RCC 7860 (cell line): ENCODE results near the gene SLC34A1.
A peak's percentile ranks its signal among the peaks of the same experiment; 100 is the strongest.
"Not testable (repeated sequence)": the region's sequence is repeated elsewhere in the genome, so short reads cannot be mapped to it uniquely, and the experiment has no call there.

ENCODE experiments used
- DNase-seq: peaks from one replicate; pipeline ENCODE4 v3.0.0-alpha.2; 2015; ENCODE audit warnings: low spot score
- FAIRE-seq: peaks from 2 replicates; lab custom pipeline; 2012; peaks lifted over from hg19 to GRCh38; lab: Jason Lieb, UNC

The SLC34A1 gene, protein sequence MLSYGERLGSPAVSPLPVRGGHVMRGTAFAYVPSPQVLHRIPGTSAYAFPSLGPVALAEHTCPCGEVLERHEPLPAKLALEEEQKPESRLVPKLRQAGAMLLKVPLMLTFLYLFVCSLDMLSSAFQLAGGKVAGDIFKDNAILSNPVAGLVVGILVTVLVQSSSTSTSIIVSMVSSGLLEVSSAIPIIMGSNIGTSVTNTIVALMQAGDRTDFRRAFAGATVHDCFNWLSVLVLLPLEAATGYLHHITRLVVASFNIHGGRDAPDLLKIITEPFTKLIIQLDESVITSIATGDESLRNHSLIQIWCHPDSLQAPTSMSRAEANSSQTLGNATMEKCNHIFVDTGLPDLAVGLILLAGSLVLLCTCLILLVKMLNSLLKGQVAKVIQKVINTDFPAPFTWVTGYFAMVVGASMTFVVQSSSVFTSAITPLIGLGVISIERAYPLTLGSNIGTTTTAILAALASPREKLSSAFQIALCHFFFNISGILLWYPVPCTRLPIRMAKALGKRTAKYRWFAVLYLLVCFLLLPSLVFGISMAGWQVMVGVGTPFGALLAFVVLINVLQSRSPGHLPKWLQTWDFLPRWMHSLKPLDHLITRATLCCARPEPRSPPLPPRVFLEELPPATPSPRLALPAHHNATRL

DNA sequence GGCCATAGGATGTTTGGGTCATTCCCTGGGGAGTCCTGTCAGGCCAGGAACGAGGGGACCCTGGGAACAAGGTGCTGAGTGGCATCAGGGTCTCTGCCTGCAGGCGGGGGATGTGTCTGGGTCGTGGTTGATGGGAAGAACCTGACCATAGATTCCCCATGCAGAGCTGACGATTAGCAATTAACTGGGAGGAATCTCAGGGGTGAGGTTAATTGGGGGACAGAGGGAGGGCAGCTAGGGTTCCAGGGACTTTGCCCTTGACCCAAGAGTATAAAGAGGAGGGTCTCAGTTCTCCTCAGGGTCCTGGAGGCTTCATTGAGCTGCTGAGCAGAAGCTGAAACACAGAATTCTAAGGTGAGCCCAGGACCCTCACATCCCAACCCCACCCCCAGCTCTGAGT lies at the start of gene SLC34A1:
SLC34A1 (plus strand) TSS at position 301 of the 400 bp plus-strand sequence. CDS start 1,308 bp downstream, outside the sequence.
- FAIRE-seq = no peak

DNA sequence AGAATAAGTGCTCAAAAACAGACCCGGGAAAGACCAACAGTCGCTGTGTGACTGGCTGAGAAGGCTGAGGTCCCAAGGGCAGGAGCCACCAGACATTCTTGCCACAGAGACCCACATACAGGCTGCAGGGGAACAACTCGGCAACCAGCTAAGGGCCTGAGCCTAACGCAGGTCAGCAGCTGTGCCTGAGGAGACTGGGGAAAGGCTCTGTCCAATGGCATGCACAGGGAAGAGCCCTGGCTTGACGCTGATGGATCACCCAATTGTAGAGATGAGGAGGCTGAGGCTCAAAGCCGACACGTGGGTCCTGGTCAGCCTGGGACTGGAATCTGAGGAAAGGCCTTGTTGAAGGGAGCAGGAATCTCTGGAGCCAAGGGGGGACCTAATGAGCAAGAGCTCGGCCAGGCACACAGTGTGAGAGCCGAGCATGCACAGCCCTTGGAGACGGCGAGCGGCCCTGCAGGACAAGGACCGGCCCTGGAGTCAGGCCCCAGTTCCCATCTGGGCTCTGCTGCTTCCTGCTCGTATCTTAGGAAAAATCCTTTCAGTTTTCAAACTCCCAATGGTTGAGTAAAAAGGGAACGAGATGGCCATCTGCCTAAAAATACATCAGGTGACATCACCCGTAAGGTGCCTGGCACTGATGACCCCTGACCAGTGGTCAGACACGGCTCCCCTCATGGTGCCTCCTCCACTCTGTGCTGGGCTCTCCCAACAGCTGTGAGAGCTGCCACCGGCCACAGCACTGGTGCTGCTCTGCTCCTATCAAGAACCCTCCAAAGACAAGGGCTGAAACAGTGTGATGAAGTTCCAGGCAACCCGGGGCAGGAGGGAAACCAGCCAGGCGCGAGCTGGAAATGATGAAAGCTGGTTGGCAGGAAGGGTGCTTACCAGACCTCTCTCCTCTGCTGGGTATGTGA lies 49.2 kb upstream of the SLC34A1 start:
- no peak for FAIRE-seq
- no peak for DNase-seq

More for the DNA sequence above, at the start of gene SLC34A1:
- no peak for DNase-seq

DNA sequence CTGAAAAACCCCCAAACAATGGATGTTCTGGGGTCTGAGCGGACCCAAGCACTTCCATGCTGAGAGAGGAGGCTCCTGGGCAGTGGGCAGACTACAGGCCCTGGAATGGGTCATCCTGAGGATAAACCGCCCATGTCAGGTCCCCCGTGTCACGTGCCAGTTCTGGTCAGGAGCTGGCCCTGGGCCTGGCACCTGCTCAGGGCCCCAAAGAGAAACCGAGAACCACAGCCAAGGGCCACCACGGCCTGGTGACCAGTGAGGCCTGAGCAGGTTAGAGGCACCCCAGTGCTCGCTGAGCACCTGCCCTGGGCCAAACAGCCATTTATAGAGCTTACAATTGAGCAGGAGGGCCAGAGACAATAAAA lies 48.6 kb upstream of the SLC34A1 start:
- DNase-seq (no peak), FAIRE-seq (no peak)

DNA sequence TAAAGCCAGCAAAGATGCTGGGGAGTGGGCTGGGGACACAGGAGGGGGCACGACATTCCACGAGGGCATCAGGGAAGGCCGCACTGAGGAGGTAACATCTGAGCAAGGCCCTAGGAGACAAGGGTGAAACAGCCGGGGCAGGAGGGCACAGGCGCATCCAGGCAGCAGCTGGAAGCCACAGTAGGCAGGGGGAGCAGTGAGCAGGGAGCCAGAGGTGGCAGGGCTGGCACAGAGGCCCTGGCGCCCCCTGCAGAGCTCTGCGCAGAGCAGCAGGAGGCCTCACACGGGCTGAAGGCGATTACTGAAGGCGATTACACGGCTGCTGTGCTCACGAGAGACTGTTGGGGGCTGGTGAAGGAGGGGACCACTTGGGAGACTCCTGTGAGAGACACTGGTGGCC lies 48.1 kb upstream of the SLC34A1 start:
- DNase-seq = peak; percentile 33

DNA sequence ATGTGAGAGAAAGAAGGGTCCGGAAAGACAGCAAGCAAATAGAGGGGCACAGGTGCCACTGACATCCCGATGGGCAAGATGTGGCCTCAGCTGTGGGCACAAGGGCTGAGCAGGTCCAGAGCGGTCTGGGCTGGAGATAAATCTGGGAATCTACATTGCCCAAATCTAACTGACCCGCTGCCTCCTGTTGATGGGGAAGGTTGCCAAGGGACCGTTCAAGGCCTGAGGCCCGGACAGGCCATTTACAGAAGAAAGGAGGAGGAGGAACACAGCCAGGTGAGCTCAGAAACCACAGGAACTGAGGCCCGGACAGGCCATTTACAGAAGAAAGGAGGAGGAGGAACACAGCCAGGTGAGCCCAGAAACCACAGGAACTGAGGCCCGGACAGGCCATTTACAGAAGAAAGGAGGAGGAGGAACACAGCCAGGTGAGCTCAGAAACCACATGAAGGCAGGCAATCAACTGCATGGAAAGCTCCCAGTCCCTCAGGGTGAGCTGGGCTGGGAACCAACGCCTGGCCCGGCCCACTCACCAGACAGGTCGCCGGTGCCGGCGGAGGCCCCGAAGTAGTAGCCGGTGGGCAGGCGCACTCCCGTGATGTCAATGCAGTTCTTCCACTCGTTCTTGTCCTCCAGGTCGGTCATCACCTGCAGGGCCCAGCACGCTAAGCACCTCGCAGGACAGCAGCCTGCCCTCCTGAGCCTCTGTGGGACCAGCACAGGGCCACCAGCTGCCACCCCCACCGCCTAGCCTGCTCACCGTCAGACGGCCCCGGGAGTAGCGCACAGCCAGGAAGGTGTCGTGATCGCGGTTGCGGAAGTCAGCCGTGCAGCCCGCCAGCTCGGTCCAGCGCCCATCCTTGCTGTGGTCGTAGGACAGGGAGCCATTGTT lies 47.4 kb upstream of the SLC34A1 start:
- no peak for DNase-seq
- FAIRE-seq = no peak

More for the DNA sequence above, 48.1 kb upstream of the SLC34A1 start:
- FAIRE-seq = no peak

DNA sequence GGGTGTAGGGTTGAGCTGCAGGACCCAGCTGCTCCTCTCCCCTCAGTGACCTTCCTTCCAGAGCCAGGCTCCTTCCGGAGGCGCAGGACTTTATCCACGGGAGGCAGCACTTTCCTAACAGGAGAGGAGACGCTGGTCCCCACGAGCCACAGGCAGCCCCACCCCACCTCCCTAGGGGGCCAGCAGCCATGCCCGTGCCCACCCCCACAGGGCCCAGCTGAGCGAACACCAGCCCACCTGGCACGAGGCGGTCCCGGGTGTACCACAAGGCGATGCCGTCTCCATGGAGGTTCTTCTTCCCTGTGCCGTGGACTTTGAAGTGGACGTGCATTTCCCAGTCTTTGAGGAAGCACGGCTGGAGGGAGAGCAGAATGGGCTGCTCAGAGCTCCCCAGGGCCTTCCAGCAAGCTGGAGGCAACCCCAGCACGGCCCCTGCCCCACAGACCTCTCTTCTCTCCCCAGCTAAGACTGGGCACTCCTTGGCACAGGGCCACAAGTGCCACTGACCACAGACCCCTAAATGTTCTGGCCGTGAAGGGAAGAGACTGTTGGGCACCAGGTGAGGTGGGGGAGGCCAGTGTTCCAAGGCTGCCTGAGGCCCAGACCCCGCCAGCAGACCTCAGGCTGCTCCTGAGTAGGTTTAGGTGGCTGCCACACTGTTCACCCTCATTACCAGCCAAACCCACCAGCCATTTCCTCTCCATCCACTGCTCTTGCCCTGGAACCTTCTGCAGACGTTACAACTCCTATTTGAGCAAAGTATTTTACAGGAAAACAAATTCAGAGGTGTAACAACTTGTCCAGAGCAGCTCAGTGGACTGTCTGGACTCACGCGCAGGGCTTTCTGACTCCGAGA lies 45.8 kb upstream of the SLC34A1 start:
- no peak for FAIRE-seq
- no peak for DNase-seq

DNA sequence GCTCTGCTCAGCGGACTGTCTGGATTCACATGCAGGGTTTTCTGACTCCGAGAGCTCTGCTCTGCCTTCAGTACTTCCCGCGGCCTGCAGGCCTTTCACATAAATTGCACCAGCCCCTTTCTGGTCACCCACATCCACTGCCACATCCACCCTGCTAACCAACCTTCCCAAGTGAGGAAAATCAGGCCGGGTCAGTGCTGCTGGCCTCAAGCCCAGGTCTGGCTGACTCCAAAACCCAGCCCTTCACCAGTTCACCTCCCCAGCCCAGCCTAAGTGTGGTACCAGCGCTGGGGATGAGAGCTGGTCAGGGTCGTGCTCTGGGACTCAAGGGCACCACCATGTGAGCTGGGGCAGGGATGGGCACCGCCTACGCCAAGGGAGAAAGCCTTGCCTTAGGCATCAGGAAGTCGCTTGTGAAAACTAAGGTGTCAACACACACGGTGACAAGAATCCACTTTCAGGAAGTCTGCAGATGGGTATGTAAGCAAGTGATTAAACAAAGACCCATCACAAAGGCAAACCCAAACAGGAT lies 45.1 kb upstream of the SLC34A1 start:
- DNase-seq (no peak), FAIRE-seq (no peak)

DNA sequence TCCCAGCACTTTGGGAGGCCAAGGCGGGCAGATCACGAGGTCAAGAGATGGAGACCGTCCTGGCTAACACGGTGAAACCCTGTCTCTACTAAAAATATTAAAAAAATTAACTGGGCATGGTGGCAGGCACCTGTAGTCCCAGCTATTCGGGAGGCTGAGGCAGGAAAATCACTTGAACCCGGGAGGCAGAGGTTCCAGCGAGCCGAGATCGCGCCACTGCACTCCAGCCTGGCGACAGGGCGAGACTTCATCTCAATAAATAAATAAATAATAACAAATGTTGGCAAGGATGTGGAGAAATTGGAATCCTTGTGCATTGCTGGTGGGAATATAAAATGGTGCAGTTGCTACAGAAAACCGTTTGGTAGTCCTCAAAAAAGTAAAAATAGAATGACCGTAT lies 41.2 kb upstream of the SLC34A1 start:
- not testable (repeated sequence) for DNase-seq, FAIRE-seq

DNA sequence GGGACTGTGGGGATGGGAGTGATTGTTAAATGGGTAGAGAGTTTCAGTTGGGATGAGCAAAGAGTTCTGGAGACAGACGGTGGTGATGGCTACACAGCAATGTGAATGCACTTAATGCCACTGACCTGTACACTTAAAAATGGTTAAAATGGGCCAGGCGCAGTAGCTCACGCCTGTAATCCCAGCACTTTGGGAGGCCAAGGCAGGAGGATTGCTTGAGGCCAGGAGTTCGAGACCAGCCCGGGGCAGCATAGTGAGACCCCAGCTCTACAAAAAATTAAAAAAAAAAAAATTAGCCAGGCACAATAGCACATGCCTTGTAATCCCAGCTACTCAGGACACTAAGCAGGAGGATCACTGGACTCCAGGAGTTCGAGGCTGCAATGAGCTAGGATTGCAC lies 40.5 kb upstream of the SLC34A1 start:
- DNase-seq (no peak), FAIRE-seq (no peak)

DNA sequence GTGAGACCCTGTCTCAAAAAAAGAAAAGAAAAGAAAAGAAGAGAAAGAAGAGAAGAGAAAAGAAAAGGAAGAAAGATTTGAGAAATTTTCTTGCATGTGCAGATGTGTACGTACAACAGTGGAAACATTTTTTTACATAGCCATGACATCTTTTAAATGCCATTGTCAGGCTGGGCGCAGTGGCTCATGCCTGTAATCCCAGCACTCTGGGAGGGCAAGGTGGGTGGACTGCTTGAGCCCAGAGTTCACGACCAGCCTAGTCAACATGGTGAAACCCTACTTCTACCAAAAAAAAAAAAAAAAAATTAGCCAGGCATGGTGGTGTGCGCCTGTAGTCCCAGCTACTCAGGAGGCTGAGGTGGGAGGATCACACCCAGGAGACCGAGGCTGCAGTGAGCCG lies 39.3 kb upstream of the SLC34A1 start:
- no peak for FAIRE-seq
- no peak for DNase-seq

DNA sequence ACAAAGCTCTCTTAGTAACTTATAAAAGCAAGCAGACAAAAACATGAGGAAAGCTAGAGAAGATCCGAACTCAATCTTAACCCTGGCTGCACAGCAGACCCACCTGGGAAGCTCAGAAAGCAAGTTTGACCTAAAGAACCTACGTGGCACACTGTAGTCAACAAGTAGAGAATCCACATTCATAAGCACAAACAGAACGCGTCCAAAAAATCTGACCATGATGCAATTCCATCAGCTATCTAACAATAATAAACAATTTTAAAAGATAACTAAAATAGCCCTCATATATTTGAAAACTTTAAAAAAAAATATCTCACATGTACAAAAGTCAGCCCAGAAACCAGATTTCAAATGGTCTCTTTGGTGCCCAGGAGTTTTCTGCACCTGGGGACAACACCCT lies 37.4 kb upstream of the SLC34A1 start:
- FAIRE-seq (no peak), DNase-seq (no peak)

DNA sequence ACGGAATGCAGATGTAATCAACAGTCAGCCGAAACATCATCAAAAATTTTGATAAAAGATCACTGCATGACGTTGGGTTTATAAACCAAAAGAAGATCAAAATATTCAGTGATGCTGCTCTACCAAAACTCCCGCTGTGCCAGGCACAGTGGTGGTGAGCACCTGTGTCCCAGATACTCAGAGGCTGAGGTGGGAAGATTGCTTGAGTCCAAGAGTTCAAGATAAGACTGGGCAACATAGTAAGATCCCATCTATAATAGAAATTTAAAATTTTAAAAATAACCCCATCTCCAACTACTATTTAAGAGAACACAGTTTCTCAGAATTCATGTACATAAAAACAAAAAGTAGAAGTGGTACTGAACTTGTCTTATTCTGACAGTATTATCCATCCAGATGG lies 36.5 kb upstream of the SLC34A1 start:
- no peak for FAIRE-seq

DNA sequence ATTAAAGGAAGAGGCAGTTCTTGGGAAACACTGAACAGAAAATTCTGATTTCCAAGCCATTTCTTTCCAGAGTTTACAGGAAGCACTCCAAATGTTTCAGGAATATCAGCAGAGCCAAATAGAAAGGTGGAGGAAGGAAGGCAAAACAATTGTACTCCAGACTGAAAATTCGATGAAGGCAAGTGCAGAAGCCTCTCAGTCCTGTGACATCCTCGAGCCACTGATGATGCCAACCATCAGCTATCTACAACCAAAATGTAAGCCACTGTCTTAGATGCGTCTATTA lies 34.9 kb upstream of the SLC34A1 start:
- FAIRE-seq (no peak), DNase-seq (no peak)

More for the DNA sequence above, 36.5 kb upstream of the SLC34A1 start:
- DNase-seq = no peak

DNA sequence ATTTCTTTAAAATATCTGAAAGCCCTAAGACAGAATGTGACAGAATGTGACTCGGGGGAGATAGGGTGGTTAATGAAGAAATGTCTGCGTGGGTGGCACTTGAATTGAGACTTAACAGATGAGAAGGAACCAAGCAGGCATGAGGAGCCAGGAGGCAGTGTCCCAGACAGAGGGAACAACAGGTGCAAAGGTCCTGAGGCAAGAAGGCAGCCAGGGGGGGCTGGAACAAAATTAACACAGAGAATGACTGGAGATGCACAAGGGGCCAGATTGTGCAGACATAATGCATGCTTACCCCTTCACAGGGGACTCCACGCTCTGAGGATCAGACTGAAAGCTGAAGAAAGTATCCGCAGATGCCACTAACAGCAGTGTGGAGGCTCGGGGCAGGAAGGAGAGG lies 34.5 kb upstream of the SLC34A1 start:
- FAIRE-seq = no peak
- no peak for DNase-seq

DNA sequence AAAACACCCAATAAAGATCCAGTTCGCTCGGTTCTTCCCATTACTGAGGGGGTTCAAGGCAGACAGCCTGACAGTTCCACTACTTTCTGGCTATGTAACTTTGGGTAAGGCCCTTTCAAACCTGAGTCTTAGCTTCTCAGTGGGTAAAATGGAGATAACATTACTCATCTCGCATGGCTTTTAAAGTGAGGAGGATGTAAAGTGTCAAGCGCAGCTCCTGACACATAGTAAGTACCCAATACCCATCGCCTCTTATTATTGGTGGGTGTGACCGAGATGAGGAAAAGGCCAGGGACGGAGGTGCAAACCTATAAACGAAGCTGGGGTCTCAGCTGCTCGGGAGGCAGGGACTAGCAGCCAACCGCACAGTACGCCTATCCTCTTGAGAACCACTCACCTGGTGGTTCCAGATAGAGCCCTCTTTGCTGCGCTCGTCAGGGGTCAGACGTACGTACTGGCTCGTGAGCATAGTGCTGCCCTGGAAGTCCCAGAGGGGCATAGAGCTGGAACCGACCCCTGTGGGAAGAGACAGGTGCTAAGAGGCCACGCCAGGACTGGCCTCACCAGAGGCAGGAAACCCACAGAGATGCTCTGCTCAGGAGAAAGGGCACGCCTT lies 33.4 kb upstream of the SLC34A1 start:
- FAIRE-seq (no peak), DNase-seq (no peak)

DNA sequence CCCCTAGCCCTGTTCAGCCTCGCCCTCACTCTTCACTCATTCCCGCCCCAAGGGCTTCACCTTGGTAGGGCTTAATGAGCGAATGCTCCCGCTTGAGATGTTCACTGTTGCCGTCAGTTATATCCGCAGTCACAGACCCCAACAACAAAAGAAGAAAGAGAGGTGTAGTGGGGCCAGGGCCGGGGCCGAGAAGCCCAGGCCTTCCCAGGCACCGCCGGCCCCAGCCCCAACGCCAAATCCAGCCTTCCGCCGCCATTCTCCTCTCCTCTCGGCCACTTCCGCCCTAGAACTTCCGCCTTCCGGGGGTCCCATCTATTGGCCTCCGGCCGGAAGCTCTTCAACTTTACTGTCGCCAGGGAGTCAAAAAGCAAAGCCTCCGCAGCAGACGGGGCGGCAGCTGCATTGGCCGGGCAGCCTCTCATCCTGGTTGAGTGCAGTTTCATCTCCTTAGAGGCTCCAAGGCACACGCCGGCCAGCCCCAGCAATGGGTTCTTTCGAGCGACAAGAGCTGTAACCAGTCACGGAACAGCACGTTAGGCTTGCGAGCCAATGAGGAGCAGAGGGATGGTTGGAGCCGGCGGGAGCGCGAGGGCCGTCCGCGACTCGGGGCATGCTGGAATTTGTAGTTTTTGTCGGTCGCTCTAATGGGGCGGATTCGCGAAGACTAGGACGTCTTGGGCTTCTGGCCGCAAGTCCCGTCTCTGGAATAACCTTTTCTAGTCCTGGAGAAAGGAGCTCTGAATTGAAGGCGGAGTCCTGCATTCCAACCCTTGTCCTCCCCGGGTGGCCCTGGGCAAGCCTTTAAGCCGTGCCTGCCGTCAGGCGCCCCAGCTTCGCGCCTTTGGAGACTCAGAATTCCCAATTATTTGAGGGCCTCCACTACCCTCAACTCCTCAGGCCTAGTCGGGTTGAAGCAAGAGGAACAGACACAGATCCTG lies 32.6 kb upstream of the SLC34A1 start, which contains the start of gene LMAN2:
LMAN2 (minus strand) TSS at position 277 of the 938 bp plus-strand sequence; CDS start at position 256, 21 bp downstream.
- DNase-seq = peak; percentile 91
- peak; percentile 10 for FAIRE-seq

DNA sequence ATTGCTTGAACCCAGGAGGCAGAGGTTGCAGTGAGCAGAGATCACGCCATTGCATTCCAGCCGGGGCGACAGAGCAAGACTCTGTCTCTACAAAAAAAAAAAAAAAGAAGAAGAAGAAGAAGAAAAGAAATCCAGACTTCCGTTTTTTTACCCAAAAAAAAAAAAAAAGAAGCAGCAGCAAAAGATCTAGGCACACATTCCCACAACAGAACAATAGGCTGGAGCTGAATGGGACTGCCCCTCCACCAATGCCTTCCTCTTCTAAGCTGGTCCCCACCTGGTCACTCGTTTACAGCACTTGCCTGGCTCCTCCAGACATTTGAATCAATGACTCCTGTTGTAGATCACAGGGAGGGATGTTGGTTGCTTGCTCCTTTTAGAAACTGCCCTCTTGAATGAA lies 31.1 kb upstream of the SLC34A1 start:
- DNase-seq = no peak
- no peak for FAIRE-seq

DNA sequence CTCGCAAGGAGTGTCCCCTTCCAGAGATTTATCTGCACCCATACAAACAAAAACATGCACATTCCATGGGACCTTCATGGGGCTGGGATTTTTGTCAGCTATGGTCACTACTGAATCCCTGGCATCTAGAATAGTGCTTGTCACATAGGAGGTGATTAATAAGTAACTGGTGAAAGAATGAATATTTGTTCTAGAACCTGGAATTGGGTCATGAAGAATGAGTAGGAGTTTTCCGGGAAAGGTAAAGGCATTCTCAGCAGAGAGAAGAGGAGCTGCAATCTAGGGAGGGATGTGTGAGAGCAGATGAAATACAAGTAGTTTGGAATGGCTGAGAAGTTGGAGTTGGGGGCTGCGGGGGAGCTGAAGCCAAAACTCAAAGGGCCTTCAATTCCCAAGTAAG lies 30.0 kb upstream of the SLC34A1 start:
- DNase-seq (peak; percentile 18), FAIRE-seq (no peak)
